NOMO-1 treated with DMSO at 0.1 percent for 48 hours (cell line): ENCODE data around the gene PPP1R12C.

ENCODE experiments used
- DNase-seq: peaks from one replicate; lab custom pipeline; 2025; ENCODE audit not compliant: unreplicated experiment; lab: John Stamatoyannopoulos, UW

Gene PPP1R12C

DNA sequence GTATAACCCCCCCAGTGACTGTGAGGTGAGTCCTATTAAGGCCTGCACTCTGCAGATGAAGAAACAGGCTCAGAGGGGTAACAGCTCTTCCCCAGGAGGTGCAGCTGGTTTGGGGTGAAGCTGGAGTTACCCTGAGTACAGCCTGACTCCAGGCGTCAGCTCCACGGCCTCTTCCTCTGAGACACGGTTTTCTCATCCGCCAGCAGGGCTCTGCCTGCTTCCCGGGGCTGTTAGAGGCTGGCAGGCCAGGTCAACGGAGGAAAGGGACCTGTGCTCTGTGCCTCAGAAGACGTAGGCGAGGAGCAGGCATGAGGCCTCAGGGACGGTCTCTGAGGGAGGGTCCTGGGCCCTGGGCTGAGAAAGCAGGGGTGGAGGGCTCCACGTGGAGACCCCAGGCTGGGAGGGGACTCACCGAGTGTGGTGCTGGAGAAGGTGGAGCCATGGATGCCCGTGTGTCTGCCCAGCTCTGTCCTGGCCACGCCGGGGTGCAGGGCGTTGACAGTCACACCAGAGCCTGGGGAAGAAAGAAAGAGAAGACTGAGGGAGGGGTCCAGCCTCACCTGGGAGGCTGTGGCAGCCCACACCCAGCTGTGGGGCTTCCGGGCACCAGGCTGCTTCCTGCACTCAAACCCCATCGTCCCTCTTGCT, 70.3 kb downstream of the PPP1R12C start:
- no peak for DNase-seq

DNA sequence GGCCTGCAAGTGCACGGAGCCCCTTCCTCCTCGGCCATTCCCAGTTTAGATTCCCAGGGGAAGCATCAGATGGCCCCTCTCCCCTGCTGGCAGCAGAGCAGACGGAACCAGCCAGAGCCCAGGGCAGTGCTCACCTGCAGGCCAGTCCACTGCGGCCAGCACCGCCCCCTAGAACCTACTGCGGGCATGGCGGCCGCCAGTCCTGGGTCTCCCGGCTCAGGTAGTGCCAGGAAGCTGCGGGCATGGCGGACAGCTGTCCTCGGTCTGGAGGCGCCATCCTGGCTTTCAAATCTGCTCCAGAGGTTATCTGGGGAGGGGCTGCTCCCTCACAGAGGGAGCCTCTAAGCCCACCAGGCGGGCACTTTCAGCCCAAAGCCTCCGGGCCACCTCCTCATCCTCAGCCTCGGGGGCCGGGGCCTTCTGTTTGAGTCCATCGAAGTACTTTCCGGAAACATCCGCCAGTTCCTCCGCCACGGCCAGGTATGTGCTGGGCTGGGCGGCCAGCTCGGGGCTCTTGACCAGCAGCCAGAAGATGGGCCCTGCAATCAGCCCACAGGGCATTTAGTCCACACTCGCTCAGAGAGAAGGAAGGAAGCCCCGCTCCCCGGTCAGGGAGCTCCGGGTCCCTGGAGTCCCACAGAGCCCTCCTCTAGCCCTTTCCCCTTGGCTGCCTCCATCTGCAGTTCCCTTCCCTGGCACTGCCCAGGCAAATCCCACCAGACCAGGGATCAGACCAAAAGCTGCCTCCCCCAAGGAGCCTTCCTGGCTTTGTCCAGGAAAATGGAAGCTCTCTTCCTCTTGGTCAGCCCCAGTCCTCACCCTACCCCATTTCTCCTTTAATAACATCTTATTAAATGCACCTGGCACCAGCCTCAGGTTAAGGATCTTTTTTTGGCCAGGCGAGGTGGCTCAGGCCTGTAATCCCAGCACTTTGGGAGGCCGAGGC, 72.4 kb downstream of the PPP1R12C start:
- DNase-seq, result no peak

DNA sequence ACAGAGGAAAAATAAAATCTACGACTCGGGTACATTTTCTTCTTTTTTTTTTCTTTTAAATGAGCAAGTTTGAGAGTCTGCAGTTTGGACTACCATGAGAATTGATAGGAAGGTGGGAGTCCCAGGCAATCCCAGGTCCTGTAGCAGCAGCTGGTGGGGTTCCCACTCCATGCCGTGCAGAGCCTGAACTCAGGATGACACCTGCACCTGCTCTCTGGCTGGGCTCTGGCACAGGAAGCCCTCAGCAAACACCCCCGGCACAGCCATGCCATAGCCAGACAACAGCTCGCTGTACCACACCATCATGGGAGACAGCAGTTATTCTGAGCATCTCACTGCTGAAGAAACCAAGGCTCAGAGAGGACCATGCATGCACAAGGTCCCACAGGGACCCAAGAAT, 73.2 kb downstream of the PPP1R12C start:
- no peak for DNase-seq

DNA sequence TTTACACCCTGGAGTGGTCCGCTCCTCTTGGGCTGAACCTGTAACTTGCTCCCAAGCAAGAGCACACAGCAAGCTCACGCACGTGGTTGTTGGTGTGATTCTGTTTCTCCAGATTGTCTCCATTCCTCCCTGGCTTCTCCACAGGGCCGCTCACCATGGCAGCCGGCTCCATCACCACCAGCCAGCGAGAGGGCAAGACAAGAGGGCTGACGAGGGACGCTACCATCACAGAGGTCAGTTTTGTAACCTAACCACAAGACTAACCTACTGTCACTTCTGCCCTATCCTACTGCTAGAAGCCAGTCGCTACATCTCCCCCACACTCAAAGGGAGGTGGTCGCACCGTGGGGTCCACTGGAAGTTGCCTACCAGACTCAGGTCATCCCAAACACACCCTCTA, 74.7 kb downstream of the PPP1R12C start:
- DNase-seq, result no peak

DNA sequence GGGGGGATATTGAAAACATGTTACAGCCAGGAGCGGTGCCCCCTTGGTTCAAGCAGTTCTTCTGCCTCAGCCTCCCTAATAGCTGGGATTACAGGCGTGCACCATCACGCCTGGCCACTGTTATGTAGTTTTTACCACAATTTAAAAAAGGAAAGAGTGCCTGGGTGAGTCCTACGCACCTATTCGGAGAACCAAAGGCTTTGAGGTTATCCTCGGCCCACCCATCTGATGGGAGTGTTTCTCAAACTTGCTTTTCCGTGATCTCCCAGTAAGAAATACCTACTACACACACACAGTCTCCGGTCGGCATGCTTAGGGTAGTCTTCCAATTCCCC, 75.1 kb downstream of the PPP1R12C start:
- DNase-seq, result no peak

DNA sequence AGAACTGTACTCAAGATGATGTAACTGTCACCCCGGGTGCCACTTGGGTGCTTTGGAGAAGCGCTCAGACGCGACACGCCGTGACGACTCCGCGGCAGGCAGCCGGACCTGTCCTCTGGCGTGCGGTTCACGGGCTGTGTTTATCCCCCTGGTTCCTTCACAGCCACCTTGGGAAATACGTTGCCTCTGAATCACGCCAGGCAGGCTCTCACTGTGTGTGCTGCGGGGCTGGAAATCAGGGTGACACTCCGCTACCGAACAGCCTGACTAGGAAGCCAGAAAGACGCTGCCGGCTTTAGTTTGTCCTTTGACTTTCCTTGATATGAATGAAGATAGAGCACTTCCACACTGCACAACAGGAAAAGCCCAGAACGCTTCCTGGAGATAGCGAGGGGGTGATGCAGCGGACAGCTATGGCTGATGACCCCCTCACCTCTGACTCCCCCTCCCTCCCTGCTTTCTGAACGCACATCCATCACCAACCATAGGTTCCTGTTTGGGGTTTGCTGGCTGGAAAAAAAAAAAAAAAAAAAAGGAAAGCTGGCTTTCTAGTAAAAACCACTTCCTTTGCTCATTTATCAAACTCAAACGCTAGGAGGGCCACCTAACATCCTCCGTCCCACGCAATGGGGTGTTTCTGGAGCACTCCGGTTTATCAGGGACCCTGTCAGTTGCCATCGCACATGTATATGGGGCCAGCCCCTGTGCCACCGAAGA, 75.7 kb downstream of the PPP1R12C start:
- DNase-seq, result no peak

DNA sequence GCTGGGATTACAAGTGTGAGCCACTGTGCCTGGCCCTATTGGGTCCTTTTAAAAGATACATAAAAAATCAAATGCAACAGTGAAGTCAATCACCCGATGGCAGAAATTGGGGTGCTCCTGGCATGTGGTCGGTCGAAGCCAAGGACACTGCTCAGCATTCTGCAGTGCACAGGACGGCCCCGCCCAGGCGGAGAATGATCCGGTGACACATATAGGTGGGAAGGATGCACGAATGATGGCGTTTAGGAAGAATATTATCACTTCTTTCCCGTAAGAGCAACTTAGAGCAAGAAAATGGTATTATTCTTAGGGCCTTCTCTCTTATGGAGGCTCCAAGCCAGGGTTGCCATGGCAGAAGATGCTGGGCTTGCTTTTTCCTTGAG, 76.2 kb downstream of the PPP1R12C start:
- no peak for DNase-seq
